Ascending aorta (tissue), 2 donors: ENCODE data around the gene TMEM222. TPM values are rescaled to one million over a fixed set of nuclear protein-coding genes. Genes with fewer than 3 reads are reported as not detected.
A peak's percentile ranks its signal among the peaks of the same experiment; 100 is the strongest.
"Not testable (repeated sequence)": the region's sequence is repeated elsewhere in the genome, so short reads cannot be mapped to it uniquely, and the experiment has no call there.

ENCODE experiments used
- DNase-seq, 2 donors: peaks; one replicate each; pipeline ENCODE4 v3.0.0-alpha.2; 2019; ENCODE audit warnings: low spot score in 2 of 2
- H3K27ac ChIP-seq, 2 donors: fragments of 200-600 bp; sonication (generic); one replicate each; pipeline ENCODE4 v1.5.1; 2016 to 2017; ENCODE audit warnings: mild to moderate bottlenecking in 1 of 2
- H3K27me3 ChIP-seq: fragments of 200-600 bp; sonication (generic); one replicate; pipeline ENCODE4 v1.5.1; 2017
- H3K36me3 ChIP-seq, 2 donors: fragments of 200-600 bp; sonication (generic); one replicate each; pipeline ENCODE4 v1.5.1; 2016
- H3K4me1 ChIP-seq, 2 donors: fragments of 200-600 bp; sonication (generic); one replicate each; pipeline ENCODE4 v1.5.1; 2016 to 2017; ENCODE audit warnings: mild to moderate bottlenecking in 1 of 2
- H3K4me3 ChIP-seq, 2 donors: fragments of 200-600 bp; sonication (generic); one replicate each; pipeline ENCODE4 v1.5.1; 2016 to 2017; ENCODE audit warnings: mild to moderate bottlenecking in 1 of 2
- H3K9me3 ChIP-seq, 2 donors: fragments of 200-600 bp; sonication (generic); one replicate each; pipeline ENCODE4 v1.5.1; 2016
- CTCF ChIP-seq, 3 experiments: fragments of 200-600 bp in 2 of 3; fragments of 450-650 bp in 1 of 3; sonication (generic) in 2 of 3; IDR thresholded peaks; one replicate each; pipeline ENCODE4 v1.5.1; 2016 to 2019; ENCODE audit warnings: antibody characterized with exemption in 3 of 3, mild to moderate bottlenecking in 1 of 3, moderate library complexity in 1 of 3
- intact Hi-C: fragments of 100-400 bp; cut with DNase I; formaldehyde crosslinking; loops from one replicate; pipeline ENCODE4 v1.15.1; 2023
- total RNA-seq: library from RNA; depleted of rRNA; stranded (reverse); fragments of >200 nt; gene quantifications from one replicate; pipeline ENCODE4 v1.1.0, GENCODE V29; 2016

Gene TMEM222
- 28.6 TPM for total RNA-seq

GRCh38 chr1:27321813-27322568 is at the start of gene TMEM222:
TMEM222 (plus strand) TSS chr1:27322163; CDS start chr1:27322198, 35 bp downstream.
- intact Hi-C loops = loop anchor here (1.0 kb wide), 1 partner anchor 43 kb away; no protein-coding TSS in a partner anchor
- Histone ChIP-seq H3K27me3 (no peaks in the 10 kb centered on the region), H3K27ac (peak within 1 kb of the TSS; percentile 89 to 95), H3K4me3 (peak within 1 kb of the TSS; percentile 85 to 97), H3K4me1 (peaks cover 0 to 12% of the 10 kb centered on the region in 2 donors), H3K36me3 (peaks cover 7 to 18% of the 10 kb centered on the region in 2 donors), H3K9me3 (no peaks in the 10 kb centered on the region)
- DNase-seq = peak; percentile 88 to 98
- TF ChIP-seq CTCF (IDR thresholded peaks at IDR 0.05) = peak in 2 of 3 experiments; percentile 33 to 40

DNA sequence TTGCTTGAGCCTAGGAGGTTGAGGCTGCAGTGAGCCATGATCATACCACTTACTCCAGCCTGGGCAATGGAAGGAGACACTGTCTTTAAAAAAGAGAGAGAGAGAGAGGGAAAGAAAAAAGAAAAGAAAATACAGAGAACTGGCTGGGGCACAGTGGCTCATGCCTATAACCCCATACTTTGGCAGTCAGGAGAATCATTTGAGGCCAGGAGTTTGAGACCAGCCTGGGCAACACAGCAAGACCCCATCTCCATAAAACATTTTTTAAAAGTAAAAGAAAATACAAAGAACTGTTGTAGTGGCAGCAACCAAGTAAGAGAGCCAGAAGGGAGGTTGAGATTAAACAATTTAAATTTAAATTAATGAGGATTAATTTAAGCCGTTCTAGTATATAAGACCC is 47.8 kb upstream of the TMEM222 start:
- Histone ChIP-seq H3K9me3 (no peaks in the 10 kb centered on the region), H3K27me3 (no peaks in the 10 kb centered on the region), H3K36me3 (no peaks in the 10 kb centered on the region), H3K4me3 (no peak overlapping the region), H3K4me1 (no peaks in the 10 kb centered on the region), H3K27ac (no peak overlapping the region)
- TF ChIP-seq CTCF (IDR thresholded peaks at IDR 0.05) = no peak
- DNase-seq = no peak
- intact Hi-C loops = no loop called here

- no peaks in the 10 kb centered on the region for H3K36me3 ChIP-seq
- no peak overlapping the region for H3K4me3 ChIP-seq
- TF ChIP-seq CTCF (IDR thresholded peaks at IDR 0.05) = no peak
- intact Hi-C loops = no loop called here
- H3K27me3 ChIP-seq = no peaks in the 10 kb centered on the region
- H3K27ac ChIP-seq = no peak overlapping the region
- no peaks in the 10 kb centered on the region for H3K4me1 ChIP-seq
- no peaks in the 10 kb centered on the region for H3K9me3 ChIP-seq
- no peak for DNase-seq
These were observed 46.3 kb upstream of the TMEM222 start for GRCh38 chr1:27275696-27276095.

GRCh38 chr1:27284425-27285273 is 37.3 kb upstream of the TMEM222 start:
- Histone ChIP-seq H3K4me1 (no peaks in the 10 kb centered on the region), H3K27ac (no peak overlapping the region), H3K36me3 (peaks cover 16 to 42% of the 10 kb centered on the region in 2 donors), H3K4me3 (no peak overlapping the region), H3K27me3 (no peaks in the 10 kb centered on the region), H3K9me3 (no peaks in the 10 kb centered on the region)
- peak; percentile 52 to 83 (median 77) for TF ChIP-seq CTCF (IDR thresholded peaks at IDR 0.05)
- intact Hi-C loops = loop anchor here (1.0 to 10.0 kb wide), 3 partner anchors 86 to 240 kb away; no protein-coding TSS in a partner anchor
- DNase-seq = peak; percentile 38 to 90

DNA sequence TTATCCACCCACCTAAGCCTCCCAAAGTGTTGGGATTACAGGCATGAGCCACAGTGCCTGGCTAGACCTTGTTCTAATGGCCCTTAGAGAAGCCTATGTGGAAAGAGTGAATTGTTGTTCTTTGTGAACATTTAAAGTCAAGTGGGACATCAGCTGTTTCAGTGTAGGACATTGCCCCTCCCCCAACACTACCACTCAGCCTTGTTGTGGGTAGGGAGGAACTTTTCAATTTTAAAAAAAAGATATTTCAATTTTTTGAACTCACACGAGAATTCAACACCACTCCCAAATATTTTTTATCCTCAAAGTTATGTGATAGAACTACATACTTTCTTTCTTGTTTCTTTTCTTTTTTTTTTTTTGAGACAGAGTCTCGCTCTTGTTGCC is 36.7 kb upstream of the TMEM222 start:
- intact Hi-C loops = loop anchor here (2.0 to 10.0 kb wide), 2 partner anchors 86 to 240 kb away; no protein-coding TSS in a partner anchor
- Histone ChIP-seq H3K4me3 (no peak overlapping the region), H3K36me3 (peaks cover 17 to 46% of the 10 kb centered on the region in 2 donors), H3K27ac (no peak overlapping the region), H3K9me3 (no peaks in the 10 kb centered on the region), H3K4me1 (no peaks in the 10 kb centered on the region), H3K27me3 (no peaks in the 10 kb centered on the region)
- TF ChIP-seq CTCF (IDR thresholded peaks at IDR 0.05) = no peak
- DNase-seq = no peak

- H3K27me3 ChIP-seq, H3K4me3 ChIP-seq, H3K9me3 ChIP-seq, H3K27ac ChIP-seq, DNase-seq, H3K4me1 ChIP-seq: not testable (repeated sequence)
- intact Hi-C loops = loop anchor here (2.0 to 10.0 kb wide), 2 partner anchors 87 to 241 kb away; no protein-coding TSS in a partner anchor
- H3K36me3 ChIP-seq = peaks cover 23 to 52% of the 10 kb centered on the region in 2 donors
These were observed 36.1 kb upstream of the TMEM222 start for GRCh38 chr1:27285821-27286220.

- DNase-seq = not testable (repeated sequence)
These were observed 32.8 kb upstream of the TMEM222 start for GRCh38 chr1:27289125-27289524.

More at GRCh38 chr1:27289125-27289524, 32.8 kb upstream of the TMEM222 start:
- H3K27me3 ChIP-seq, H3K4me1 ChIP-seq, H3K27ac ChIP-seq, H3K9me3 ChIP-seq, H3K4me3 ChIP-seq: not testable (repeated sequence)
- intact Hi-C loops = loop anchor here (10.0 kb wide), 1 partner anchor 244 kb away; no protein-coding TSS in a partner anchor
- peaks cover 36 to 70% of the 10 kb centered on the region in 2 donors for H3K36me3 ChIP-seq
